Progenitor cell of endocrine pancreas (in vitro differentiated cells): ENCODE data around the gene SLC27A2. TPM values are rescaled to one million over a fixed set of nuclear protein-coding genes. Genes with fewer than 3 reads are reported as not detected.

ENCODE experiments used
- DNase-seq: peaks from one replicate; pipeline ENCODE4 v3.0.0; 2021; ENCODE audit warnings: low spot score; ENCODE audit not compliant: unreplicated experiment
- H3K27ac Mint-ChIP-seq: 2 replicates; pipeline ENCODE4 v1.8.0; 2021; ENCODE audit warnings: mild to moderate bottlenecking, moderate library complexity, mixed read lengths
- H3K27me3 Mint-ChIP-seq: 2 replicates; pipeline ENCODE4 v1.8.0; 2021; ENCODE audit warnings: mixed read lengths
- H3K36me3 Mint-ChIP-seq: 2 replicates; pipeline ENCODE4 v1.8.0; 2022; ENCODE audit warnings: mixed read lengths; ENCODE audit not compliant: insufficient read depth
- H3K4me1 Mint-ChIP-seq: 2 replicates; pipeline ENCODE4 v1.8.0; 2021; ENCODE audit warnings: low read depth, mixed read lengths
- H3K4me3 Mint-ChIP-seq: 2 replicates; pipeline ENCODE4 v1.8.0; 2021; ENCODE audit warnings: low read depth, mild to moderate bottlenecking, moderate library complexity, mixed read lengths
- H3K9me3 Mint-ChIP-seq: 2 replicates; pipeline ENCODE4 v1.8.0; 2021; ENCODE audit warnings: low read depth, mixed read lengths
- total RNA-seq: library from RNA; stranded (reverse); gene quantifications from 2 replicates; pipeline ENCODE4 v1.2.1, GENCODE V29; 2021
- TF ChIP-seq, protein P1 (sequence below): fragments of 200-600 bp; sonication (generic); IDR thresholded peaks from one replicate; pipeline ENCODE4 v1.5.0; 2021; ENCODE audit warnings: antibody characterized with exemption, mild to moderate bottlenecking; ENCODE audit not compliant: unreplicated experiment

The SLC27A2 gene
- total RNA-seq, 1 donor from 2014 or later: 10.6 TPM

DNA sequence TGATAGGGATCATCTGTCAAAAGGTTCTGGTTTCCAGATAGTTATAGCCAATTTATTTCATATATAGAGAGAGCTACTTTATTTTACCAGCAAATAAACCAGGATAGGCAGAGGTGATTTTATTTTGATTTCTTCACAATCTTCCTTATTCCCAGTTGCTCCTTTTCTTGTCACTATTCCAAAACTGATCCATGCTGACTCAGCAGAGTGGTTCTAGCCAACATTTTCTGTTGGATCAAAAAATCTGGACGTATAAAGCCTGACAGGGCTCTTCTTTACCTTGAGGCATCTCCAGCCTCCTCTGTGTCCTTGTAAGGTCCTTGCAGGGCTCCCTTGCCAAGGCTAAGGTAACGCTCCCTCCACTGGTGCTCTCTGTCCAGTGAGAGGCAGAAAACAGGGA, 67.7 kb downstream of the SLC27A2 start:
- peaks cover 7% of the 10 kb centered on the region for H3K27me3 Mint-ChIP-seq
- no peaks in the 10 kb centered on the region for H3K4me1 Mint-ChIP-seq
- no peak for DNase-seq
- H3K9me3 Mint-ChIP-seq: no peaks in the 10 kb centered on the region
- H3K36me3 Mint-ChIP-seq: no peaks in the 10 kb centered on the region
- no peak overlapping the region for H3K4me3 Mint-ChIP-seq
- TF ChIP-seq, protein P1, sequence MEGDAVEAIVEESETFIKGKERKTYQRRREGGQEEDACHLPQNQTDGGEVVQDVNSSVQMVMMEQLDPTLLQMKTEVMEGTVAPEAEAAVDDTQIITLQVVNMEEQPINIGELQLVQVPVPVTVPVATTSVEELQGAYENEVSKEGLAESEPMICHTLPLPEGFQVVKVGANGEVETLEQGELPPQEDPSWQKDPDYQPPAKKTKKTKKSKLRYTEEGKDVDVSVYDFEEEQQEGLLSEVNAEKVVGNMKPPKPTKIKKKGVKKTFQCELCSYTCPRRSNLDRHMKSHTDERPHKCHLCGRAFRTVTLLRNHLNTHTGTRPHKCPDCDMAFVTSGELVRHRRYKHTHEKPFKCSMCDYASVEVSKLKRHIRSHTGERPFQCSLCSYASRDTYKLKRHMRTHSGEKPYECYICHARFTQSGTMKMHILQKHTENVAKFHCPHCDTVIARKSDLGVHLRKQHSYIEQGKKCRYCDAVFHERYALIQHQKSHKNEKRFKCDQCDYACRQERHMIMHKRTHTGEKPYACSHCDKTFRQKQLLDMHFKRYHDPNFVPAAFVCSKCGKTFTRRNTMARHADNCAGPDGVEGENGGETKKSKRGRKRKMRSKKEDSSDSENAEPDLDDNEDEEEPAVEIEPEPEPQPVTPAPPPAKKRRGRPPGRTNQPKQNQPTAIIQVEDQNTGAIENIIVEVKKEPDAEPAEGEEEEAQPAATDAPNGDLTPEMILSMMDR: no peak
- no peak overlapping the region for H3K27ac Mint-ChIP-seq

DNA sequence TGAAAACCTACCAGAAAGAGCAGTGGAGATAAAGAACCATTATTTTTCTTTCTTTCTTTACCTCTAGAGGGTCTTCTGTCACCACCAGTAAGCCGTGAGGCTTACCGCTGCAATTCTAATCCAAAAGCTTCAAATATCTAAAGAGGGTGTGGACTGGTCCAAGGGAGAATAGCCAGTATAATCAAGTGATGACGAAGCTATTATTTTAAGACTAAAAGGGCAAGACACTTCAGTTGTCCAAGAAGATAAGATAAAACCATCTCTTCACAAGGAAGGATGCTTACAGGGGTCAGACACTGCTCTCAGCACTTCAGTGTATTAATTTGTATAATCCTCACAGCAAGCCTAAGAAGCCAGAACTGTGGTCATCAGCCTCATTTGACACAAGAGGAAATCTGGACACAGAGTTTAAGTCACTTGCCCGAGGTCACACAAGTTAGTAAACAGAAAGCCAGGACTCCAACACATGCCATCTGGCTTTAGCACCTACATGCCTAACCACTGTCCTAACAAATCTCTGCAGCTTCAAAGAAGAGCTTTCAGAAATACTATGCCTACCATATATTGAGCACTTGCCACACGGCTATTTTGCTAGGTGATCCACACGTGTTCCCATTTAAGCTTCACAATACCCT, 68.9 kb downstream of the SLC27A2 start:
- Mint-ChIP-seq H3K27me3 (peaks cover 7% of the 10 kb centered on the region), H3K4me1 (no peaks in the 10 kb centered on the region), H3K9me3 (no peaks in the 10 kb centered on the region), H3K27ac (no peak overlapping the region), H3K4me3 (no peak overlapping the region), H3K36me3 (no peaks in the 10 kb centered on the region)
- DNase-seq: no peak
- TF ChIP-seq, protein P1: no peak

DNA sequence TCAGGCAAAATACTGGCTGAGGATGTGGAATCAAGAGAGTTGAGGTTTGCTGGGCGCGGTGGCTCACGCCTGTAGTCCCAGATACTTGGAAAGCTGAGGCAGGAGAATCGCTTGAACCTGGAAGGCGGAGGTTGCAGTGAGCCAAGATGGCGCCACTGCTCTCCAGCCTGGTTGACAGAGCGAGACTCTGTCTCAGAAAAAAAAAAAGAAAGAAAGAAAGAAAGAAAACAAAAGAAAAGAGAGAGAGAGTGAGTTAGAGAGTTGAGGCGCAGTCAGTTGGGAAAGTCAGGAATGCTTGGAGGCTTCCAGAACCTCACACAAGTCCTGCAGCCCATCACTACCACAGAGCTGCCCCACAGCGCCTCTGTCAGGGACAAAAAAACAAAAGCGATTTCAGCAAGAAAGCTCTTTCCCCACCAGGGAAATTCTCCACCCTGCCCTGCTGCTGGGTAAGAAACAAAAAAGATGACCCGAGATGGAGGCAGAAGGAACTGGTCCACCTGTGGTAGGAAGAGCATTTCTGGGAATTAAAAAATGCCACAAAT, 69.7 kb downstream of the SLC27A2 start:
- TF ChIP-seq, protein P1: no peak
- Mint-ChIP-seq H3K27ac (no peak overlapping the region), H3K36me3 (no peaks in the 10 kb centered on the region), H3K9me3 (no peaks in the 10 kb centered on the region), H3K4me1 (peaks cover 3% of the 10 kb centered on the region), H3K27me3 (peaks cover 7% of the 10 kb centered on the region), H3K4me3 (no peak overlapping the region)
- DNase-seq: no peak

DNA sequence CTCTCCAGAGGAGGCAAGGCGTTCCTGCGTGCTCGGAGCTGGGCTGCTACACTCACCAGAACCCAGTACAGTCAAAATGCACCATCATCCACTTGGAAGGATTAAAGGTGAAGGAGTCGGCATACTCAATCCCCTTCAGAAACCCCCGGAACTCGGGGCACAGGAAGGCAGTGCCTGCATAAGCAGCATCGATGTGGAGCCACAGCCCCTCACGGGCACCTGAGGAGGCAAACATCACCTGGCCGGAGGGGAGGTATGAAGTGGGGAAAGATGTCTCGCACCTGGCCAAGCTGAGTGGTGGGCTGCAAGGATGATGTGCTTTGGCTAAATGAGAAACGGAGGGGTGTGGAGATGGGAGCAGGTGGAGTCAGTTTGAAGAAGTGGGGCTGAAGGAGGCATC, 70.6 kb downstream of the SLC27A2 start:
- Mint-ChIP-seq H3K4me3 (no peak overlapping the region), H3K27ac (no peak overlapping the region), H3K9me3 (no peaks in the 10 kb centered on the region), H3K27me3 (peaks cover 7% of the 10 kb centered on the region), H3K36me3 (no peaks in the 10 kb centered on the region), H3K4me1 (peaks cover 3% of the 10 kb centered on the region)
- DNase-seq: no peak
- TF ChIP-seq, protein P1: no peak

DNA sequence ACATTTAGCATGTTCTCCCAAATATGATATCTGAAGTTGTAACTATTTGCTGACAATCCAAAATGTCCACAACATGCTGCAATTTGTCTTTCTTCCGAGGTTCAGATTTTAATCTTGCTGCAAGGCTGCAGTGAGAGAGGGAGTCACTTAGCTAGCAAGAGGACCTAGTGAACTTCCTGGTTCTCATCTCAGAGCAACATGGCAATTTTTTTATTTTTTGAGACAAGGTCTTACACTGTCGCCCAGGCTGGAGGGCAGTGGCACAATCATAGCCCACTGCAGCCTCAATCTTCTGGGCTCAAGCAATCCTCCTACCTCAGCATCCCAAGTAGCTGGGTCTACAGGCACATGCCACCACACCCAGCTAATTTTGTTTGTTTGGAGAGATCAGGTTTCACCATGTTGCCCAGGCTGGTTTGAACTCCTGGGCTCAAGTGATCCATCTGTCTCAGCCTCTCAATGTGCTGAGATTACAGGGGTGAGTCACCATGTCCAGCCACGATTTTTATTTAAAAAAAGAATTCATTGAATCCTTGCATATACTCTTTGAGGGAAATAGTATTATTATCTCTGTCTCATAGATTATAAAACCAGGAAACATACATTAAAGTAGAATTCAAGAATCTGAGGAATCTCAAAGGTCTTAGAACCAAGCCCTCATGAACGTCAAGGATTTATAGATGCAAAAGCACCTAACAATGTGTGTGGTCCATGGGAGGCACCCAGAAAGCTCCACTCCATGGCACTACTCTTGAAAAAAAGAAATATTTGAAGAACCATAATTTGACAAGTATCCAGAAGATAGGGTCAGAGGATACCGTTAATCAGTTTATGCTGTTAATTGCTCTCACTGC, 74.4 kb downstream of the SLC27A2 start:
- no peak for DNase-seq
- H3K36me3 Mint-ChIP-seq: no peaks in the 10 kb centered on the region

More for the DNA sequence above, 74.4 kb downstream of the SLC27A2 start:
- TF ChIP-seq, protein P1: no peak
- Mint-ChIP-seq H3K9me3 (no peaks in the 10 kb centered on the region), H3K4me1 (peaks cover 6% of the 10 kb centered on the region), H3K27me3 (peaks cover 7% of the 10 kb centered on the region), H3K27ac (no peak overlapping the region), H3K4me3 (no peak overlapping the region)
